CD4-positive, alpha-beta T cell treated with Interleukin-2 at 100 ng/mL for 4 hours (primary cell): ENCODE results near the gene CHMP6.

Source experiments
- DNase-seq: peaks from one replicate; pipeline ENCODE4 v3.0.0-alpha.2; 2020; ENCODE audit warnings: low spot score

Gene CHMP6

GRCh38 chr17:80991645-80992076, at the start of gene CHMP6:
Gene CHMP6, plus strand, starts transcription at chr17:80991841. Its CDS starts 78 bp downstream, at chr17:80991919.
- peak; percentile 70 for DNase-seq

GRCh38 chr17:80942423-80943345, 49.0 kb upstream of the CHMP6 start:
- no peak for DNase-seq

GRCh38 chr17:80943346-80944145, 48.1 kb upstream of the CHMP6 start:
- DNase-seq, result no peak

GRCh38 chr17:80944326-80944725, 47.3 kb upstream of the CHMP6 start:
- no peak for DNase-seq

GRCh38 chr17:80945736-80946135, 45.9 kb upstream of the CHMP6 start:
- no peak for DNase-seq

GRCh38 chr17:80946449-80946848, 45.2 kb upstream of the CHMP6 start:
- no peak for DNase-seq

- DNase-seq, result no peak
Observed at GRCh38 chr17:80947200-80947940, 44.3 kb upstream of the CHMP6 start.

GRCh38 chr17:80948019-80948975, 43.3 kb upstream of the CHMP6 start:
- no peak for DNase-seq

- no peak for DNase-seq
Observed at GRCh38 chr17:80948976-80949450, 42.6 kb upstream of the CHMP6 start.

- DNase-seq, result no peak
Observed at GRCh38 chr17:80949451-80950421, 41.9 kb upstream of the CHMP6 start.

GRCh38 chr17:80950466-80951120, 41.0 kb upstream of the CHMP6 start:
- DNase-seq, result no peak

- DNase-seq, result no peak
Observed at GRCh38 chr17:80951121-80952090, 40.2 kb upstream of the CHMP6 start.

GRCh38 chr17:80952291-80952690, 39.4 kb upstream of the CHMP6 start:
- no peak for DNase-seq

GRCh38 chr17:80953471-80954315, 37.9 kb upstream of the CHMP6 start:
- no peak for DNase-seq

GRCh38 chr17:80955078-80955477, 36.6 kb upstream of the CHMP6 start:
- no peak for DNase-seq

GRCh38 chr17:80955671-80956280, 35.9 kb upstream of the CHMP6 start:
- DNase-seq, result no peak
